Jurkat, Clone E6-1 (cell line): Measurements from ENCODE around the gene MLH3.
"Not testable (repeated sequence)": the region's sequence is repeated elsewhere in the genome, so short reads cannot be mapped to it uniquely, and the experiment has no call there.

Experiments used
- DNase-seq: peaks from one replicate; pipeline ENCODE4 v3.0.0-alpha.2; 2011; ENCODE audit warnings: low read depth, low spot score
- H3K4me3 ChIP-seq: 2 replicates; pipeline ENCODE4 v1.5.1; 2011; ENCODE audit warnings: mild to moderate bottlenecking, low read length, control low read depth, moderate library complexity

Gene MLH3

GRCh38 chr14:75068294-75069120, 17.2 kb upstream of the MLH3 start:
- H3K4me3 ChIP-seq, result no peak overlapping the region
- no peak for DNase-seq

- not testable (repeated sequence) for H3K4me3 ChIP-seq
These were observed 16.5 kb upstream of the MLH3 start for GRCh38 chr14:75067765-75068164.

GRCh38 chr14:75067212-75067611, 15.9 kb upstream of the MLH3 start:
- no peak for DNase-seq
- no peak overlapping the region for H3K4me3 ChIP-seq

More at GRCh38 chr14:75067765-75068164, 16.5 kb upstream of the MLH3 start:
- DNase-seq, result not testable (repeated sequence)

GRCh38 chr14:75066691-75067090, 15.4 kb upstream of the MLH3 start:
- no peak overlapping the region for H3K4me3 ChIP-seq
- no peak for DNase-seq

- DNase-seq, result no peak
- peak overlapping the region; percentile 93 for H3K4me3 ChIP-seq
These were observed 12.9 kb upstream of the MLH3 start for GRCh38 chr14:75064205-75064567.

- DNase-seq, result peak; percentile 86
- peak within 1 kb of the TSS; percentile 93 for H3K4me3 ChIP-seq
These were observed 12.4 kb upstream of the MLH3 start, which contains the start of gene ACYP1 for GRCh38 chr14:75063491-75064204. Gene ACYP1 (minus strand): TSS chr14:75064024. CDS start chr14:75063553, 471 bp downstream.

- H3K4me3 ChIP-seq, result peak overlapping the region; percentile 93
- no peak for DNase-seq
These were observed 11.7 kb upstream of the MLH3 start for GRCh38 chr14:75063013-75063412.

GRCh38 chr14:75060420-75060819, 9.2 kb upstream of the MLH3 start:
- DNase-seq, result no peak
- H3K4me3 ChIP-seq, result no peak overlapping the region

GRCh38 chr14:75059642-75060041, 8.4 kb upstream of the MLH3 start:
- DNase-seq, result no peak
- no peak overlapping the region for H3K4me3 ChIP-seq

GRCh38 chr14:75054421-75054820, 3.2 kb upstream of the MLH3 start:
- no peak for DNase-seq
- H3K4me3 ChIP-seq, result no peak overlapping the region

- H3K4me3 ChIP-seq, result no peak overlapping the region
- no peak for DNase-seq
These were observed 2.4 kb upstream of the MLH3 start for GRCh38 chr14:75053396-75054291.

GRCh38 chr14:75051556-75051899, 261 bp upstream of the MLH3 start:
- DNase-seq, result no peak

GRCh38 chr14:75049731-75050201, 1.5 kb downstream of the MLH3 start:
- no peak for DNase-seq
- no peak overlapping the region for H3K4me3 ChIP-seq

More at GRCh38 chr14:75051556-75051899, 261 bp upstream of the MLH3 start:
- H3K4me3 ChIP-seq, result no peak overlapping the region

GRCh38 chr14:75049136-75049535, 2.1 kb downstream of the MLH3 start:
- no peak overlapping the region for H3K4me3 ChIP-seq
- DNase-seq, result no peak

- no peak overlapping the region for H3K4me3 ChIP-seq
- no peak for DNase-seq
These were observed 3.2 kb downstream of the MLH3 start for GRCh38 chr14:75048101-75048500.

GRCh38 chr14:75047506-75047905, 3.8 kb downstream of the MLH3 start:
- no peak overlapping the region for H3K4me3 ChIP-seq
- no peak for DNase-seq

GRCh38 chr14:75046899-75047298, 4.4 kb downstream of the MLH3 start:
- H3K4me3 ChIP-seq, result no peak overlapping the region
- no peak for DNase-seq

- no peak for DNase-seq
- no peak overlapping the region for H3K4me3 ChIP-seq
These were observed 5.0 kb downstream of the MLH3 start for GRCh38 chr14:75046275-75046674.

- DNase-seq, result no peak
- H3K4me3 ChIP-seq, result no peak overlapping the region
These were observed 6.5 kb downstream of the MLH3 start for GRCh38 chr14:75044752-75045151.
